DND-41 (cell line): ENCODE results near the gene PACRG.

Experiments used
- EZH2 ChIP-seq: IDR thresholded peaks from 3 replicates; pipeline ENCODE4 v1.6.1; 2012; ENCODE audit warnings: borderline replicate concordance, low read depth, mild to moderate bottlenecking, moderate library complexity, low read length, inconsistent platforms; ENCODE audit not compliant: severe bottlenecking
- TF ChIP-seq, protein P1 (sequence below): IDR thresholded peaks from 2 replicates; pipeline ENCODE4 v1.5.1; 2012; ENCODE audit warnings: borderline replicate concordance, low read length, moderate library complexity, mild to moderate bottlenecking; ENCODE audit not compliant: poor library complexity, severe bottlenecking; ENCODE audit errors: extremely low read depth

DNA sequence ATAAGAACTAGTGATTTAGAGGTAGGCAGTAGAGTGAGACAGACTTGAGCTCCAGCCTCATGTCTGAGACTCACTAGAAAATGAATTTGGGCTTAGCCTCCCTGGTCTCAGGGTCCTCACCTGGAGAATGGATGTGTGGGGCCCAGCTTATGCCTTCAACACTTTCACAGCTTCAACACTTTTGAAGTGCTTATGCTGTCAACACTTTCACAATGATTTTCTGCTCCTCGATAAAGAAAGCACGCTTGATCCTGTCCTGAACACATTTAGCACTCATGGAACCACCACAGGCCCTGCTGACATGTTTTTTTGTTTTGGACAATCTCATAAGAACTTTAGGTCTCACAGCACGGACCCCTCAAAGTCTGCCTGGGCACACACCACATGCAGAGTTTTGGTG is 229.3 kb downstream of the PACRG start:
- TF ChIP-seq, protein P1, sequence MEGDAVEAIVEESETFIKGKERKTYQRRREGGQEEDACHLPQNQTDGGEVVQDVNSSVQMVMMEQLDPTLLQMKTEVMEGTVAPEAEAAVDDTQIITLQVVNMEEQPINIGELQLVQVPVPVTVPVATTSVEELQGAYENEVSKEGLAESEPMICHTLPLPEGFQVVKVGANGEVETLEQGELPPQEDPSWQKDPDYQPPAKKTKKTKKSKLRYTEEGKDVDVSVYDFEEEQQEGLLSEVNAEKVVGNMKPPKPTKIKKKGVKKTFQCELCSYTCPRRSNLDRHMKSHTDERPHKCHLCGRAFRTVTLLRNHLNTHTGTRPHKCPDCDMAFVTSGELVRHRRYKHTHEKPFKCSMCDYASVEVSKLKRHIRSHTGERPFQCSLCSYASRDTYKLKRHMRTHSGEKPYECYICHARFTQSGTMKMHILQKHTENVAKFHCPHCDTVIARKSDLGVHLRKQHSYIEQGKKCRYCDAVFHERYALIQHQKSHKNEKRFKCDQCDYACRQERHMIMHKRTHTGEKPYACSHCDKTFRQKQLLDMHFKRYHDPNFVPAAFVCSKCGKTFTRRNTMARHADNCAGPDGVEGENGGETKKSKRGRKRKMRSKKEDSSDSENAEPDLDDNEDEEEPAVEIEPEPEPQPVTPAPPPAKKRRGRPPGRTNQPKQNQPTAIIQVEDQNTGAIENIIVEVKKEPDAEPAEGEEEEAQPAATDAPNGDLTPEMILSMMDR, result no peak
- no peak for TF ChIP-seq EZH2
